GM18526 (cell line): ENCODE measurements around the gene DCAF7.

Source experiments
- POLR2A ChIP-seq: IDR thresholded peaks from 3 replicates; pipeline ENCODE4 v1.6.1; 2011; ENCODE audit not compliant: insufficient read length; ENCODE audit errors: extremely low read depth

DCAF7 gene

DNA sequence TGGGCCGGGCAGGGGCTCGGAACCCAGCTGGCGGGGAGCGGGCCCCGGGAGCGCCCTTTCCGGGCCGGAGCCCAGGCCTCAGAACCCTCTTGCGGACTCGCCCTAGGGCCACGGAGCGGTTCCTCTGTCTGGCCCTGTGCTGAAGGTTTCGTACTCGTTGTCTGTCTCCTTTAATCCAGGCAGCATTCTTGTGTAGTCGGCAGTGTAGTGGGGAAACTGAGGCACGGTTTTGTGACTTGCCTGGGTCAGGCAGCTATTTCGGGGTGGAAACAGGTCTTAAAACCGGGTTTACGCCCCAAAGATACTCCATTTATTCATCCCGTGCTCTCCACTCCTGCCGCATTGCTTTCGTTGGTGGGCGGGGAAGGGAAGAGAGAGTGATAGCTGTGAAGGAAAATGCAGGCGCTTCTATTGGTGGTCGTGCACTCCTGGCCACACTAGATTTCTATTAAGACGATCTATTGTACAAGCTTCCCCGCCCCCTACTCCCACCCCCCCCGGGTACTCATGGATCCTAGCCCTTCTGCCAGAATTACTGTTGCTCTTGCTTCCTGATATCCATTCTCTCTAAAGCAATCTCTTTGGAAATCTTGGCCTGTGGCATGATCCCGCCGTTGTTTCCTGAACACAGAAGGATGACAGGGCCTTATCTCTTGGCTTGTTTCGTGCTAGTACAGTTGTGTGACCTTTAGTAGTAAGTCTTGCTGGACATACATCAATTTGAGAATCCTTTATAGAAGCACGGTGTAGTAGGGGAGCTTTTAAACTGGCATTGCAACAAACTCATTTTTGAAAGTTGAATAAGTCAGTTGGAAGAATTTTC, 751 bp downstream of the DCAF7 start:
- TF ChIP-seq POLR2A, result no peak

- TF ChIP-seq POLR2A, result no peak
Observed at GRCh38 chr17:63552211-63552610, 1.9 kb downstream of the DCAF7 start.

DNA sequence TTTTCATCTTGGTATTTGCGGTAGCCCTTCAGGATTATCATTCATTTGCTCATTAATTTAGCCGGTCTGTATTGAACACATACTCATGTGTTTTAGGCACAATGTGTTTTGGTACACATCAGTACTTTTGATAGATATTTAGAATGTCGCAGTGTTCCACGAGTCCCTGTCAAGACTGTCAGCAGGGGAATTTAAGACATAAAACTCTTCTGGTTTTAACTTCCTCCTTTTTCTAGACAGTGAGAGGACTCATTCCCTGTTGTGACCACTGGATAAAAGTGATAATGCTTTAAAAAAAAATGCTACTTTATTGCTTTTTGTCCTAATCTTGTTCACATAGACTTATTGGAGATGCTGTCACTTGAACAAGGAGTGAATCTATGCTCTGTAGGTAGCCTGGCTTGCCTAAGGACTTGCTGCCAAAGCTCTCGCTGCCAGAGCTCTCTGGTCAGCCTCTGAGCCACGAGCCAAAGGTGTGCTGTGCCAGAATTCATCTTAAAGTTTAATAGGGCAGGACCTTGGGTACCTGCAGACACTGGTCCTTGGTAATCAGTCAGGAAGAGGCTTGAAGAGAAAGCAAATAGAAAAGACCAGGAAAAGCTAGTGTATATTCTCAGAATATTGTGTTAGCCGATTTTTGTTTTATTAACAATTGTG, 5.4 kb downstream of the DCAF7 start:
- TF ChIP-seq POLR2A, result no peak

DNA sequence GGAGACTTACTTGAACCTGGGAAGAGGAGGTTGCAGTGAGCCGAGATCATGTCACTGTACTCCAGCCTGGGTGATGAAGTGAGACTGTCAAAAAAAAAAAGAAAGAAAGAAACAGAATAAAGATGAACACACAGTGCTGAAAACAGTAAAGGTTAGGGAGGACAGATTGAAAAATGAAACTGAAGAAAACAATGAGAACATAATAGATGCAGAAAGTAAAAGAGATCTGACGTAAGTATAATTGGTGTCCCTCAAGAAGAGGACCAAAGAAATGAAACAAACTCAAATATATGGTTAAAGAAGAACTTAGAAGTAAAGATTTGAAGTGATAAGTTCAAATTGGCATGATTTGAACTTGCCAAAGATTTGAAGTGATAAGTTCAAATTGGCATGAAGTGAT, 7.1 kb downstream of the DCAF7 start:
- no peak for TF ChIP-seq POLR2A

DNA sequence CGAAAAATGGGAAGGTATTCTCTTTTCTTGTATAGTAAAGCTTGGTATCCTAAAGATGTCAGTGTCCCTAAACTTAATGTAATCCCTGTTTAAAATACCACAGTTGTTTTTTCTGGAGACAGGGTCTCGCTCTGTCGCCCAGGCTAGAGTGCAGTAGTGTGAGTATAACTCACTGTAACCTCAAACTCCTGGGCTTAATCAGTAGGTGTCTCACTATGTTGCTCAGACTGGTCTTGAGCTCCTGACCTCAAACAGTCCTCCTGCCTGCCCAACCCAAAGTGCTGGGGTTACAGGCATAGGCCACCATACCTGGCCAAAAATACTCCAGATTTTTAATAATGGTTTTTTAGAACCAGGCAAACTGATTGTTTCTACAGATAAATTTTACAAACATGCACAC, 8.2 kb downstream of the DCAF7 start:
- TF ChIP-seq POLR2A, result no peak

DNA sequence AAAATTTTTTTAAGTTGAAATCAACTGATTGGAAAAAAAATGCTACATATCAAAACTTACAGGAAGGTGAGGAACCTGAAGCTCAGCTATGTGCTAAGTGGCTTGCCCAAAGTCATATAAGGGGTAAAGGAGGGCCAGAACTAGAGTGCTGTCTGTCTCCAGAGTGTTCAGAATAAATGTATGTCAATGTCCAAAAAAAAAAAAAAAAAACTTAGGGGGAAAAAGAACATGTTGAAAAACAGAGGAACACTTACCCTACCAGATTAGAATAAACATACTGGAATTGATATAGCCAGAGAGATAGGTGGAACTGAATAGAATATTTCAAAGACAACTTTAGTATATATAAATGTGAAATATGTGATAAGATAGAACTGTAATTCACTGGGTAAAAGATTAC, 11.5 kb downstream of the DCAF7 start:
- TF ChIP-seq POLR2A, result no peak

- no peak for TF ChIP-seq POLR2A
Observed at GRCh38 chr17:63563339-63563738, 13.1 kb downstream of the DCAF7 start.

GRCh38 chr17:63564562-63564961, 14.3 kb downstream of the DCAF7 start:
- no peak for TF ChIP-seq POLR2A

DNA sequence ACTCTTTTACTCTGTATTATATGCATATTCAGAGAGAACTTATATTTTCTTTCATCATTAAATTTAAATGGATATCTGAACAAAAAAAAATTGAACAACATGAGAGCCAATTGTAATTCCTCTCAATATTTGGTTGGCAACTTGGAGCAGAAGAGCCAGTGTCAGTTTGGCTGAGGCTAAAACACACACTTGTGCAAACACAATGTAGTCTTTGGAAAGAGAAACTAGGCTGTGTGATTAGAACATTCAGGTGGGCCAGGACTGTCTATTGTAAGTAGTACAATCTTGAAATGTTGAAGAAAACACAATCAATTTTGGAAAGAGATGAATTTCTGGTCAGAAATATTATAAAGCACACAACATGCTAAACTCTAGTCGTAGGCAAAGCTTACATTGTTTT, 17.0 kb downstream of the DCAF7 start:
- TF ChIP-seq POLR2A, result no peak

GRCh38 chr17:63568563-63568962, 18.3 kb downstream of the DCAF7 start:
- TF ChIP-seq POLR2A, result no peak

- TF ChIP-seq POLR2A, result no peak
Observed at GRCh38 chr17:63571632-63572310, 21.5 kb downstream of the DCAF7 start.

DNA sequence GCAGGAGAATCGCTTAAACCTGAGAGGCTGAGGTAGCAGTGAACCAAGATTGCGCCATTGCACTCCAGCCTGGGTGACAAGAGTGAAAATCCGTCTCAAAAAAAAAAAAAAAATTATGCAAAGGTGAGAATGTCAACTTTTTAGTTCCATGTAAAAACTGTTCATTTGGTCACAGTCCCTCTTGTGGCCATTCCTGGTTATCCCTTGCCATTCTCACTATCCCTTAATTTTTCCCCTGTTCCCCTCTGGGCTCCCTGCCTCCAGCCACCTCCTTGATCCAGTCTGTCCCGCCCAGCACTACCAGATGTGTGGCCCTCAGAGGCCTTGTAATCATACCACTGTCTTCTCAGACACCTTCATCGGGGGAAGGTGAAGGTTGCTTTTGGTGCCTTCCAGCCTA, 23.4 kb downstream of the DCAF7 start:
- TF ChIP-seq POLR2A, result no peak

DNA sequence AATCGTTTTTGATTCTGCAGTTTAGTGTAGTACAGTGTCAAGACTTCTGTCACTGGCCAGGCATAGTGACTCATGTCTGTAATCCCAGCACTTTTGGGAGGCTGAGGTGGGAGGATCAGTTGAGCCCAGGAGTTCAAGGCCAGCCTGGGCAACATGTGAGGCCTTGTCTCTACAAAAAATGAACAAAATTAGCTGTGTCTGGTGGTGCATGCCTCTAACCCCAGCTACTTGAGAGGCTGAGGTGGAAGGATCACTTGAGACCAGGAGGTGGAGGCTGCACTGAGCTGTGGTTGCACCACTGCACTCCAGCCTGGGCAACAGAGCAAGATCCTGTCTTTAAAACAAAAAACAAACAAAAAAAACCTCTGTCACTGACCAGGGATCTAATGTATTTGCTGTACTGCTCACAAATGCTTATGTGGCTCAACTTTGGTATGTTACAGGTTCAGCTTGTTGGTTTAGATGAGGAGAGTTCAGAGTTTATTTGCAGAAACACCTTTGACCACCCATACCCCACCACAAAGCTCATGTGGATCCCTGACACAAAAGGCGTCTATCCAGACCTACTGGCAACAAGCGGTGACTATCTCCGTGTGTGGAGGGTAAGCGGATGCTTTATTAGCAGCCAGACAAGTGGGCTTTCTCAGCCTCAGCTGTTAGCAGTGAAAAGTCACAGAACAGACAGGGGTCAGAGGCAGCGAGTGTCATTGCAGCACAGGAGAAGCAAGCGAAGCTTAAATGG, 27.9 kb downstream of the DCAF7 start:
- no peak for TF ChIP-seq POLR2A

DNA sequence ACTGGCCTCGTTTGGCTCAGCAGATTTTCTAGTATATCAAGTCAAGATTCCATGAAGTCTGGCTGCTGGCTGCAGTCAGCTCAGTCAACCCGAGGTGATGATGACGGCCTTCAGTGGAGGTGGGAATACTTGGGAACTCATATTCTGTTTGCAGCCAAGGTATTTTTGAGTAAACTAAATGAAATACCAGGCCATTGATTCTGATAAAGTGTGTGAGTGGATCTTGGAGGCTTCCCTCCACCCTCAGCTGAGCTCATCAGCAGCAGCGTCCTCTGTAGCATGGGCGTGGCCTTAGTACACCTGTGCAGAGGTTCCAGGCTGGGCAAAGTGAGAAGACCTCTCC, 28.5 kb downstream of the DCAF7 start:
- TF ChIP-seq POLR2A, result no peak

DNA sequence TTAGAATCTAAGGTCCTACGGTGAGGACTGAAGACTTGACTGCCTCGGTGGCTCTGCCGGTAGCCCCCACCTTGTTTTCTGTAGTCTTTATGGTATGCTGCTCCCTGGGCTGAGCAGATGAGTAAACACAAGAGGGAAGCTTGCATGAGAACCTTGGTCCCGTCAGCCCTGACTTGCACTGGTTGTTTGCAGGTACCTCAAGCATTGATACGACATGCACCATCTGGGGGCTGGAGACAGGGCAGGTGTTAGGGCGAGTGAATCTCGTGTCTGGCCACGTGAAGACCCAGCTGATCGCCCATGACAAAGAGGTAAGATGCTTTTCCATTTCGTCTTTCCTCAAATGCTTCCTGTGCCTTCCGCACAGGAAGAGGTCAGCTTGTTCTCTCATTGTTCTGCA, 29.4 kb downstream of the DCAF7 start:
- TF ChIP-seq POLR2A, result no peak

DNA sequence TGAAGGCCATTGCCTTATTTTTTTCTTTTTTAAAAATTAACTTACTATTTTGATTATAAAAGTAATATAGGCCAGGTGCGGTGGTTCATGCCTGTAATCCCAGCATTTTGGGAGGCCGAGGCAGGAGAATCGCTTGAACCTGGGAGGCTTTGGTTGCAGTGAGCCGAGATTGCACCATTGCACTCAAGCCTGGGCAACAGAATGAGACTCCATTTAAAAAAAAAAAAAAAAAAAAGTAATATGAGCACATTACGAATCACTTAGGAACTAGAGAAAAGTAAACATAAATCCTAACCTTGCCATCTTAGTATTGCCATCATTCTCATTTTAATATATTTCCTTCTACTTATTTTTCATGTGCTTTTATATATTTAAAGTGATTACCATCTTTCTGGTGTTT, 37.5 kb downstream of the DCAF7 start:
- TF ChIP-seq POLR2A, result no peak

GRCh38 chr17:63588797-63589196, 38.5 kb downstream of the DCAF7 start:
- no peak for TF ChIP-seq POLR2A
